Fibroblast of lung (primary cell): ENCODE data around the gene NKAIN4. TPM values are rescaled to one million over a fixed set of nuclear protein-coding genes. Genes with fewer than 3 reads are reported as not detected.

Source experiments
- DNase-seq, 2 donors: peaks; one replicate each; pipeline versions ENCODE4 v3.0.0 to v3.0.0-alpha.2; 2010; ENCODE audit warnings: low read depth in 2 of 2
- H2AFZ ChIP-seq: 2 replicates; pipeline ENCODE4 v1.5.1; 2012; ENCODE audit warnings: low read length, control low read depth, inconsistent platforms
- H3K27ac ChIP-seq: 2 replicates; pipeline ENCODE4 v1.5.1; 2011; ENCODE audit warnings: low read length, control low read depth; ENCODE audit not compliant: insufficient read depth
- H3K27me3 ChIP-seq: 2 replicates; pipeline ENCODE4 v1.5.1; 2011; ENCODE audit warnings: mild to moderate bottlenecking, low read length; ENCODE audit not compliant: control insufficient read depth, insufficient read depth
- H3K36me3 ChIP-seq: 2 replicates; pipeline ENCODE4 v1.5.1; 2011; ENCODE audit warnings: low read length; ENCODE audit not compliant: control insufficient read depth, insufficient read depth
- H3K4me1 ChIP-seq: 2 replicates; pipeline ENCODE4 v1.5.1; 2011; ENCODE audit warnings: low read length; ENCODE audit not compliant: control insufficient read depth, insufficient read depth; ENCODE audit errors: extremely low read depth
- H3K4me2 ChIP-seq: 2 replicates; pipeline ENCODE4 v1.5.1; 2011; ENCODE audit warnings: low read length, control low read depth; ENCODE audit not compliant: insufficient read depth; ENCODE audit errors: extremely low read depth
- H3K4me3 ChIP-seq, 4 experiments: fragments of 200-600 bp in 1 of 4; sonication (generic) in 1 of 4; replicated peaks in 1 of 4; 2 replicates each; pipeline ENCODE4 v1.5.1; 2011 to 2016; ENCODE audit warnings: low read length in 4 of 4, low read depth in 3 of 4, mild to moderate bottlenecking in 3 of 4, control low read depth in 2 of 4, inconsistent platforms in 1 of 4, mixed read lengths in 1 of 4; ENCODE audit not compliant: insufficient read depth in 1 of 4; ENCODE audit errors: control extremely low read depth in 1 of 4
- H3K79me2 ChIP-seq: 2 replicates; pipeline ENCODE4 v1.5.1; 2012; ENCODE audit warnings: mild to moderate bottlenecking, low read length, inconsistent platforms; ENCODE audit not compliant: control insufficient read depth, insufficient read depth
- H3K9ac ChIP-seq: 2 replicates; pipeline ENCODE4 v1.5.1; 2011; ENCODE audit warnings: mild to moderate bottlenecking, low read length, control low read depth; ENCODE audit not compliant: insufficient read depth
- H3K9me3 ChIP-seq: 2 replicates; pipeline ENCODE4 v1.5.1; 2012; ENCODE audit warnings: low read depth, low read length; ENCODE audit not compliant: control insufficient read depth, insufficient read depth
- H4K20me1 ChIP-seq: 2 replicates; pipeline ENCODE4 v1.5.1; 2011; ENCODE audit warnings: low read length; ENCODE audit not compliant: control insufficient read depth, insufficient read depth; ENCODE audit errors: extremely low read depth
- EZH2 ChIP-seq: IDR thresholded peaks from 2 replicates; pipeline ENCODE4 v1.5.1; 2012; ENCODE audit warnings: low read length, control low read depth, mild to moderate bottlenecking; ENCODE audit errors: missing control alignments
- polyA plus RNA-seq, 2 donors: library from polyadenylated mRNA; depleted of rRNA in 1 of 2; stranded (reverse) in 1 of 2; unstranded in 1 of 2; fragments of >200 nt; gene quantifications; 2 replicates each; pipeline ENCODE4 v1.2.1, GENCODE V29; 2011 to 2012; ENCODE audit warnings: missing spikeins in 1 of 2
- total RNA-seq: library from RNA; depleted of rRNA; stranded (reverse); fragments of >200 nt; gene quantifications from 2 replicates; pipeline ENCODE4 v1.2.1, GENCODE V29; 2014
- TF ChIP-seq, protein P1 (sequence below), 2 donors: IDR thresholded peaks in 1 of 2; conservative IDR thresholded peaks in 1 of 2; 1 replicate in 1 of 2; 2 replicates in 1 of 2; pipeline ENCODE4 v1.5.1; 2011 to 2012; ENCODE audit warnings: low read length in 2 of 2, control low read depth in 1 of 2, inconsistent platforms in 1 of 2, low read depth in 1 of 2, mild to moderate bottlenecking in 1 of 2

Gene NKAIN4
- total and polyA plus RNA-seq, 2 donors (not counting 1 experiment from before 2014, with no cell fraction given) = not detected

DNA sequence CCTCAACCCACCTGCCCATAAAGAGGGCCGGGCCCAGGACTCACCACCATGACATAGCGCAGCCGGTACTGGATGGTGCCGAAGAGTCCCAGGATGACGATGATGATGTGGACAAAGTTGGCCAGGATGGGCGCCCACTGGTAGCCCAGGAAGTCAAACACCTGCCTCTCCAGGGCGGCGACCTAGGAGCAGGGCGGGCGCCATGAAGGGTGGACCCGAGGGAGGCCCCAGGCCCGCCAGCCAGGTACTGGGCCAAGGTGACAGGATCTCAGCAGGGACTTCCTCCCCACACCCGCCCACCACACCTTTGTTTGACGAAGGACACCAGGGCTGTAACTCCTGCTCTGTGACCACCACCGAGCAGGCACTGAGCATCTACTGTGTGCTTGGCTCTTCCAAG lies 4.4 kb downstream of the NKAIN4 start:
- H3K79me2 ChIP-seq = no peaks in the 10 kb centered on the region
- no peaks in the 10 kb centered on the region for H4K20me1 ChIP-seq
- H3K9me3 ChIP-seq = no peaks in the 10 kb centered on the region
- no peak overlapping the region for H3K4me2 ChIP-seq
- no peak overlapping the region for H3K27ac ChIP-seq
- peaks cover 16% of the 10 kb centered on the region for H3K27me3 ChIP-seq
- H3K4me1 ChIP-seq = no peaks in the 10 kb centered on the region
- H3K4me3 ChIP-seq = no peak overlapping the region
- no peak for TF ChIP-seq EZH2
- TF ChIP-seq, protein P1, sequence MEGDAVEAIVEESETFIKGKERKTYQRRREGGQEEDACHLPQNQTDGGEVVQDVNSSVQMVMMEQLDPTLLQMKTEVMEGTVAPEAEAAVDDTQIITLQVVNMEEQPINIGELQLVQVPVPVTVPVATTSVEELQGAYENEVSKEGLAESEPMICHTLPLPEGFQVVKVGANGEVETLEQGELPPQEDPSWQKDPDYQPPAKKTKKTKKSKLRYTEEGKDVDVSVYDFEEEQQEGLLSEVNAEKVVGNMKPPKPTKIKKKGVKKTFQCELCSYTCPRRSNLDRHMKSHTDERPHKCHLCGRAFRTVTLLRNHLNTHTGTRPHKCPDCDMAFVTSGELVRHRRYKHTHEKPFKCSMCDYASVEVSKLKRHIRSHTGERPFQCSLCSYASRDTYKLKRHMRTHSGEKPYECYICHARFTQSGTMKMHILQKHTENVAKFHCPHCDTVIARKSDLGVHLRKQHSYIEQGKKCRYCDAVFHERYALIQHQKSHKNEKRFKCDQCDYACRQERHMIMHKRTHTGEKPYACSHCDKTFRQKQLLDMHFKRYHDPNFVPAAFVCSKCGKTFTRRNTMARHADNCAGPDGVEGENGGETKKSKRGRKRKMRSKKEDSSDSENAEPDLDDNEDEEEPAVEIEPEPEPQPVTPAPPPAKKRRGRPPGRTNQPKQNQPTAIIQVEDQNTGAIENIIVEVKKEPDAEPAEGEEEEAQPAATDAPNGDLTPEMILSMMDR (conservative IDR thresholded peaks at IDR 0.05 in 1 of 2, IDR thresholded peaks at IDR 0.05 in 1 of 2; ENCODE audit: low read depth in 1 of 2, low read length in 2 of 2) = no peak
- H3K9ac ChIP-seq = no peak overlapping the region
- no peak for DNase-seq
- H3K36me3 ChIP-seq = no peaks in the 10 kb centered on the region
- no peak overlapping the region for H2AFZ ChIP-seq

- Histone ChIP-seq H3K36me3 (no peaks in the 10 kb centered on the region), H3K9me3 (no peaks in the 10 kb centered on the region), H3K9ac (no peak overlapping the region), H3K4me2 (no peak overlapping the region), H3K4me3 (no peak overlapping the region), H3K4me1 (no peaks in the 10 kb centered on the region), H3K27ac (no peak overlapping the region), H4K20me1 (no peaks in the 10 kb centered on the region), H2AFZ (no peak overlapping the region), H3K27me3 (peaks cover 12% of the 10 kb centered on the region), H3K79me2 (no peaks in the 10 kb centered on the region)
- no peak for DNase-seq
- no peak for TF ChIP-seq EZH2
- TF ChIP-seq, protein P1 (conservative IDR thresholded peaks at IDR 0.05 in 1 of 2, IDR thresholded peaks at IDR 0.05 in 1 of 2; ENCODE audit: low read depth in 1 of 2, low read length in 2 of 2) = no peak
Observed at GRCh38 chr20:63248835-63249591, 5.2 kb downstream of the NKAIN4 start.

GRCh38 chr20:63247671-63248228 lies 6.5 kb downstream of the NKAIN4 start:
- no peaks in the 10 kb centered on the region for H3K36me3 ChIP-seq
- H2AFZ ChIP-seq = no peak overlapping the region
- TF ChIP-seq EZH2 = no peak
- TF ChIP-seq, protein P1 (conservative IDR thresholded peaks at IDR 0.05 in 1 of 2, IDR thresholded peaks at IDR 0.05 in 1 of 2; ENCODE audit: low read depth in 1 of 2, low read length in 2 of 2) = no peak
- H3K4me1 ChIP-seq = no peaks in the 10 kb centered on the region
- H3K27me3 ChIP-seq = peaks cover 3% of the 10 kb centered on the region
- no peak overlapping the region for H3K4me3 ChIP-seq
- no peaks in the 10 kb centered on the region for H4K20me1 ChIP-seq
- no peak for DNase-seq
- no peaks in the 10 kb centered on the region for H3K79me2 ChIP-seq
- H3K9ac ChIP-seq = no peak overlapping the region
- H3K9me3 ChIP-seq = no peaks in the 10 kb centered on the region
- no peak overlapping the region for H3K27ac ChIP-seq
- no peak overlapping the region for H3K4me2 ChIP-seq
